H1 (cell line): ENCODE results near the gene ADCY2. TPM values are rescaled to one million over a fixed set of nuclear protein-coding genes. Genes with fewer than 3 reads are reported as not detected.

Experiments used
- ASH2L ChIP-seq: fragments of 200-600, 300-600 bp; sonication (generic); IDR thresholded peaks from one replicate; pipeline ENCODE4 v1.7.1; 2017; ENCODE audit warnings: low read length
- BACH1 ChIP-seq: IDR thresholded peaks from 2 replicates; pipeline ENCODE4 v1.6.1; 2012; ENCODE audit warnings: low read length, improper control_type of control experiment
- EP300 ChIP-seq, 2 experiments: IDR thresholded peaks; 1 replicate in 1 of 2; 2 replicates in 1 of 2; pipeline ENCODE4 v1.6.1; 2011 to 2012; ENCODE audit warnings: low read depth in 2 of 2, low read length in 2 of 2, mild to moderate bottlenecking in 2 of 2, borderline replicate concordance in 1 of 2, inconsistent platforms in 1 of 2, moderate library complexity in 1 of 2
- GABPA ChIP-seq: IDR thresholded peaks from 2 replicates; pipeline ENCODE4 v1.6.1; 2011; ENCODE audit warnings: mild to moderate bottlenecking, low read length, moderate library complexity, borderline replicate concordance; ENCODE audit not compliant: insufficient read depth
- SRF ChIP-seq: IDR thresholded peaks from 2 replicates; pipeline ENCODE4 v1.6.1; 2011; ENCODE audit warnings: mild to moderate bottlenecking, low read depth, low read length, moderate library complexity
- TAF1 ChIP-seq: IDR thresholded peaks from 2 replicates; pipeline ENCODE4 v1.6.1; 2011; ENCODE audit warnings: mild to moderate bottlenecking, low read depth, low read length
- polyA plus RNA-seq, 7 experiments: library from polyadenylated mRNA; depleted of rRNA in 3 of 7; stranded (reverse) in 5 of 7; unstranded in 2 of 7; fragments of >200 nt in 5 of 7; fragments of 200-250 nt in 2 of 7; gene quantifications; 1 replicate in 5 of 7; 2 replicates in 1 of 7; 4 replicates in 1 of 7; pipeline versions ENCODE4 v1.2.1 to v1.2.3, GENCODE V29; 2011 to 2013; ENCODE audit warnings: missing spikeins in 2 of 7, mixed read lengths in 2 of 7
- total RNA-seq: library from RNA; stranded (reverse); fragmentation: NEBNext Ultra II Directional; extraction: Animal tissue kit (Norgen Biotek cat#: 25700); gene quantifications from 2 replicates; pipeline ENCODE4 v1.2.1, GENCODE V29; 2021

The ADCY2 gene
- total and polyA plus RNA-seq, 2 of the 8 experiments (the other 6 are each of a cell fraction or from before 2014, with no cell fraction given), result 35.8 to 122 TPM

GRCh38 chr5:7488734-7489133 lies 92.8 kb downstream of the ADCY2 start (continued):
- no peak for TF ChIP-seq TAF1
- TF ChIP-seq ASH2L, result no peak
- no peak for TF ChIP-seq BACH1
- no peak for TF ChIP-seq GABPA
- TF ChIP-seq SRF, result no peak
- TF ChIP-seq EP300 (IDR thresholded peaks at IDR 0.05; ENCODE audit: borderline replicate concordance in 1 of 2, low read depth in 2 of 2, low read length in 2 of 2), result no peak
